H9 (cell line): Measurements from ENCODE around the gene MED8. TPM values are rescaled to one million over a fixed set of nuclear protein-coding genes. Genes with fewer than 3 reads are reported as not detected.

Source experiments
- DNase-seq: peaks from one replicate; pipeline ENCODE4 v3.0.0-alpha.2; 2017
- H2AFZ ChIP-seq: one replicate; pipeline ENCODE4 v1.6.1; 2013; ENCODE audit warnings: mild to moderate bottlenecking, low read length, control low read depth, moderate library complexity
- H2AK5ac ChIP-seq: 2 replicates; pipeline ENCODE4 v1.6.1; 2013; ENCODE audit warnings: low read length, control low read depth, mixed read lengths; ENCODE audit not compliant: insufficient read length
- H2BK120ac ChIP-seq: one replicate; pipeline ENCODE4 v1.6.1; 2013; ENCODE audit warnings: low read depth, mild to moderate bottlenecking, low read length, control low read depth, inconsistent platforms; ENCODE audit not compliant: poor library complexity, severe bottlenecking
- H2BK12ac ChIP-seq: 2 replicates; pipeline ENCODE4 v1.6.1; 2013; ENCODE audit warnings: low read length, control low read depth, mixed read lengths, low read depth; ENCODE audit not compliant: insufficient read length
- H2BK15ac ChIP-seq: 2 replicates; pipeline ENCODE4 v1.6.1; 2013; ENCODE audit warnings: low read depth, low read length, control low read depth
- H2BK20ac ChIP-seq: one replicate; pipeline ENCODE4 v1.6.1; 2013; ENCODE audit warnings: low read depth, mild to moderate bottlenecking, low read length, control low read depth, inconsistent platforms; ENCODE audit not compliant: poor library complexity, severe bottlenecking
- H2BK5ac ChIP-seq: 2 replicates; pipeline ENCODE4 v1.6.1; 2013; ENCODE audit warnings: low read length, control low read depth, mixed read lengths; ENCODE audit not compliant: insufficient read length
- H3K14ac ChIP-seq: 2 replicates; pipeline ENCODE4 v1.6.1; 2013; ENCODE audit warnings: low read length, control low read depth; ENCODE audit not compliant: insufficient read depth
- H3K18ac ChIP-seq: 2 replicates; pipeline ENCODE4 v1.6.1; 2013; ENCODE audit warnings: low read depth, mild to moderate bottlenecking, mixed read lengths, low read length, control low read depth; ENCODE audit not compliant: insufficient read length
- H3K23ac ChIP-seq: 2 replicates; pipeline ENCODE4 v1.6.1; 2013; ENCODE audit warnings: low read length, control low read depth, mixed read lengths, low read depth; ENCODE audit not compliant: insufficient read length
- H3K23me2 ChIP-seq: 2 replicates; pipeline ENCODE4 v1.6.1; 2013; ENCODE audit warnings: low read depth, mild to moderate bottlenecking, mixed read lengths, low read length, control low read depth; ENCODE audit not compliant: insufficient read length, poor library complexity, severe bottlenecking
- H3K27ac ChIP-seq: 2 replicates; pipeline ENCODE4 v1.5.1; 2013; ENCODE audit warnings: low read length, control low read depth, mixed read lengths, low read depth; ENCODE audit not compliant: insufficient read length
- H3K27me3 ChIP-seq: 2 replicates; pipeline ENCODE4 v1.6.1; 2013; ENCODE audit warnings: low read length, control low read depth, inconsistent platforms; ENCODE audit not compliant: insufficient read depth
- H3K4ac ChIP-seq: 2 replicates; pipeline ENCODE4 v1.6.1; 2013; ENCODE audit warnings: low read depth, mild to moderate bottlenecking, control low read depth, inconsistent platforms, low read length, moderate library complexity
- H3K4me1 ChIP-seq: 2 replicates; pipeline ENCODE4 v1.6.1; 2013; ENCODE audit warnings: low read length, control low read depth, inconsistent platforms; ENCODE audit not compliant: insufficient read depth
- H3K4me2 ChIP-seq: 2 replicates; pipeline ENCODE4 v1.6.1; 2013; ENCODE audit warnings: low read length, control low read depth, mixed read lengths; ENCODE audit not compliant: insufficient read length, insufficient read depth
- H3K56ac ChIP-seq: 2 replicates; pipeline ENCODE4 v1.6.1; 2013; ENCODE audit warnings: low read depth, mild to moderate bottlenecking, mixed read lengths, low read length, control low read depth; ENCODE audit not compliant: insufficient read length
- H3K79me1 ChIP-seq: 2 replicates; pipeline ENCODE4 v1.6.1; 2013; ENCODE audit warnings: low read depth, mild to moderate bottlenecking, moderate library complexity, low read length, control low read depth, inconsistent platforms; ENCODE audit not compliant: insufficient read depth, poor library complexity, severe bottlenecking
- H3K79me2 ChIP-seq: 2 replicates; pipeline ENCODE4 v1.6.1; 2013; ENCODE audit warnings: low read length, control low read depth, inconsistent platforms; ENCODE audit not compliant: insufficient read depth
- H3K9ac ChIP-seq: 2 replicates; pipeline ENCODE4 v1.6.1; 2013; ENCODE audit warnings: low read length, control low read depth, mixed read lengths; ENCODE audit not compliant: insufficient read length; ENCODE audit errors: extremely low read depth
- H3K9me3 ChIP-seq: one replicate; pipeline ENCODE4 v1.6.1; 2013; ENCODE audit warnings: low read depth, low read length, inconsistent platforms; ENCODE audit not compliant: control insufficient read depth
- H3T11ph ChIP-seq: one replicate; pipeline ENCODE4 v1.6.1; 2013; ENCODE audit warnings: mild to moderate bottlenecking, low read length, control low read depth, inconsistent platforms
- H4K20me1 ChIP-seq: one replicate; pipeline ENCODE4 v1.6.1; 2013; ENCODE audit not compliant: control insufficient read depth, insufficient read length, insufficient read depth
- H4K5ac ChIP-seq: 2 replicates; pipeline ENCODE4 v1.6.1; 2013; ENCODE audit warnings: low read depth, mild to moderate bottlenecking, mixed read lengths, low read length, control low read depth; ENCODE audit not compliant: insufficient read length
- H4K8ac ChIP-seq: replicated peaks from 2 replicates; pipeline ENCODE4 v1.6.1; 2013; ENCODE audit warnings: low read length, control low read depth, mixed read lengths, low read depth; ENCODE audit not compliant: insufficient read length
- H4K91ac ChIP-seq: 2 replicates; pipeline ENCODE4 v1.6.1; 2013; ENCODE audit warnings: low read depth, mild to moderate bottlenecking, moderate library complexity, mixed read lengths, low read length, control low read depth; ENCODE audit not compliant: insufficient read length
- H3K27ac Mint-ChIP-seq, 3 experiments: 2 replicates in 2 of 3; 3 replicates in 1 of 3; pipeline ENCODE4 v1.8.0; 2020 to 2021; ENCODE audit warnings: mixed read lengths in 3 of 3, mild to moderate bottlenecking in 1 of 3, moderate library complexity in 1 of 3
- H3K27me3 Mint-ChIP-seq: 2 replicates; pipeline ENCODE4 v1.8.0; 2021; ENCODE audit warnings: low read depth, mild to moderate bottlenecking, moderate library complexity, mixed read lengths
- H3K36me3 Mint-ChIP-seq, 3 experiments: 2 replicates in 2 of 3; 3 replicates in 1 of 3; pipeline ENCODE4 v1.8.0; 2020 to 2021; ENCODE audit warnings: low read depth in 3 of 3, mixed read lengths in 3 of 3; ENCODE audit not compliant: insufficient read depth in 1 of 3
- H3K4me1 Mint-ChIP-seq, 2 experiments: 2 replicates each; pipeline ENCODE4 v1.8.0; 2020; ENCODE audit warnings: mixed read lengths in 2 of 2
- H3K4me3 Mint-ChIP-seq, 2 experiments: 2 replicates in 1 of 2; 3 replicates in 1 of 2; pipeline ENCODE4 v1.8.0; 2020 to 2021; ENCODE audit warnings: mild to moderate bottlenecking in 2 of 2, mixed read lengths in 2 of 2, moderate library complexity in 1 of 2
- H3K9me3 Mint-ChIP-seq, 2 experiments: 2 replicates in 1 of 2; 3 replicates in 1 of 2; pipeline ENCODE4 v1.8.0; 2020; ENCODE audit warnings: mild to moderate bottlenecking in 2 of 2, mixed read lengths in 2 of 2, moderate library complexity in 1 of 2
- WGBS: extraction: QIAGEN DNeasy Blood & Tissue Kit; methylation state at CpG from one replicate; pipeline ENCODE4 v1.1.7; 2013; ENCODE audit warnings: missing lambda C conversion rate, low lambda C conversion rate, mixed read lengths; ENCODE audit not compliant: insufficient read length; ENCODE audit errors: extremely low coverage; 5-methylcytosine and 5-hydroxymethylcytosine counted together
- total RNA-seq: library from RNA; stranded (reverse); gene quantifications from 2 replicates; pipeline ENCODE4 v1.2.1, GENCODE V29; 2021
- TF ChIP-seq, protein P1 (sequence below): fragments of 200-600 bp; sonication (generic); conservative IDR thresholded peaks from 3 replicates; pipeline ENCODE4 v1.8.0; 2021; ENCODE audit warnings: antibody characterized with exemption, mild to moderate bottlenecking

The MED8 gene
- total RNA-seq, 1 experiment from 2014 or later = 23.0 TPM

DNA sequence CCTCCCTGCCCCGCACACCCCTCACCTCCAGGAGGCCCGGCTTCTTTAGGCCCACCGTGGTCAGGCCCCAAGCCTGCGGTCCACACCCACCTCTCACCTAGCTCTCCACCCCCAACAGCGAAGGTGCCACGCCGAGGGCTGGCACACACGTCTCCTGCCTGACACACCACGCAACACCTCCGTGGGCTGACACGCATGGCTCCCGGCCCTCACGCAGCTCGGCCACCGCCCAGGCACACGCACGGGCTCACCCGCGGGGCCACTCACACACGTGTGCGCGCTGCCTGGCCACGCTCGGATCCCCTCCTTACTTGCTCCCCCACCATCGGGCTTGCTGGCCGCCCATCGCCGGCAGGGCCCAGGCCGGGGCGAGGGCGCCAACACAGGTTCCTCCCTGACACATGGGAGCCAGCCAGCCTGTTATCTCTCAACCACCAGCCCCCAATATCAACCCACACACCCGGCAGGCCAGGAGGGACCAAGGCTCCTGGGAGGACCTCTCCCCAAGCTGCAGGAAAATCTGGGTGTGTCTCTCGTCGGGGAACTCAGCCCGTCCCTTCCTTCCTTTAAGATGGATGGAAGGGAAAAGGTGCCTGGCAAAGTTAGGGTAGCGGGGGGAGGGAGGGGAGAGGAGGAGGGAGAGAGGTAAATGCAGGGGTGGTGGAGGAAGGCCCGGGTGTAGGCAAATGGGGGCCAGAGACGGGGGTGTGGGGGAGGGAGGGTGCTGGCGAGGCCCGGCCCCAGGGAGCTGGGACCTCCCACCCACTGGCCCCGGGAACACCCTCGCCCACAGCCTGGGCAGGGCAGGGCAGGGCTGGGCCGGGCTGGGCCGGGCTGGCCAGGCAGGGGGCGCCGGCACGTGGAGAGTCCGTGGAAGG, 22.3 kb downstream of the MED8 start:
- Histone ChIP-seq H3K9ac (peak overlapping the region; percentile 25), H2BK12ac (no peak overlapping the region), H3K4me1 (no peaks in the 10 kb centered on the region; the same call in 1 of the 2 replicates), H2BK5ac (no peak overlapping the region), H4K91ac (no peak overlapping the region), H3K27me3 (no peaks in the 10 kb centered on the region), H3K14ac (peak overlapping the region; percentile 53; the same call in 1 of the 2 replicates), H3K23ac (no peak overlapping the region), H2AFZ (no peak overlapping the region), H3K4ac (no peak overlapping the region), H3K23me2 (peaks cover 15% of the 10 kb centered on the region), H3K4me2 (peak overlapping the region; percentile 78), H3K56ac (no peak overlapping the region), H4K8ac (no peak overlapping the region), H3K27ac (no peak overlapping the region), H3K79me2 (no peaks in the 10 kb centered on the region; the same call in 1 of the 2 replicates), H3K79me1 (no peaks in the 10 kb centered on the region), H3K9me3 (no peaks in the 10 kb centered on the region), H4K5ac (no peak overlapping the region), H2BK15ac (no peak overlapping the region), H3T11ph (no peak overlapping the region), H2BK20ac (no peak overlapping the region), H2BK120ac (no peak overlapping the region), H3K18ac (no peak overlapping the region), H4K20me1 (no peaks in the 10 kb centered on the region), H2AK5ac (no peak overlapping the region)
- Mint-ChIP-seq H3K4me3 (peak overlapping the region; percentile 74 to 86), H3K36me3 (peaks cover 17 to 30% (median 25%) of the 10 kb centered on the region in 3 experiments; a peak in 6 of 7 replicates), H3K9me3 (no peaks in the 10 kb centered on the region), H3K27ac (0 out of 7 replicates have a peak overlapping the region, but pooled peaks of 1 of the 3 experiments have one; percentile 44), H3K27me3 (no peaks in the 10 kb centered on the region), H3K4me1 (peaks cover 23 to 36% of the 10 kb centered on the region in 2 experiments)
- no peak for DNase-seq
- TF ChIP-seq, protein P1, sequence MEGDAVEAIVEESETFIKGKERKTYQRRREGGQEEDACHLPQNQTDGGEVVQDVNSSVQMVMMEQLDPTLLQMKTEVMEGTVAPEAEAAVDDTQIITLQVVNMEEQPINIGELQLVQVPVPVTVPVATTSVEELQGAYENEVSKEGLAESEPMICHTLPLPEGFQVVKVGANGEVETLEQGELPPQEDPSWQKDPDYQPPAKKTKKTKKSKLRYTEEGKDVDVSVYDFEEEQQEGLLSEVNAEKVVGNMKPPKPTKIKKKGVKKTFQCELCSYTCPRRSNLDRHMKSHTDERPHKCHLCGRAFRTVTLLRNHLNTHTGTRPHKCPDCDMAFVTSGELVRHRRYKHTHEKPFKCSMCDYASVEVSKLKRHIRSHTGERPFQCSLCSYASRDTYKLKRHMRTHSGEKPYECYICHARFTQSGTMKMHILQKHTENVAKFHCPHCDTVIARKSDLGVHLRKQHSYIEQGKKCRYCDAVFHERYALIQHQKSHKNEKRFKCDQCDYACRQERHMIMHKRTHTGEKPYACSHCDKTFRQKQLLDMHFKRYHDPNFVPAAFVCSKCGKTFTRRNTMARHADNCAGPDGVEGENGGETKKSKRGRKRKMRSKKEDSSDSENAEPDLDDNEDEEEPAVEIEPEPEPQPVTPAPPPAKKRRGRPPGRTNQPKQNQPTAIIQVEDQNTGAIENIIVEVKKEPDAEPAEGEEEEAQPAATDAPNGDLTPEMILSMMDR = no peak
- WGBS = no CpG with 5 or more reads among the region's 48 CpGs
